NCI-H1436 (cell line): Measurements from ENCODE around the gene ARMC9.
A peak's percentile ranks its signal among the peaks of the same experiment; 100 is the strongest.
"Not testable (repeated sequence)": the region's sequence is repeated elsewhere in the genome, so short reads cannot be mapped to it uniquely, and the experiment has no call there.

Source experiments
- DNase-seq: peaks from one replicate; lab custom pipeline; 2025; lab: John Stamatoyannopoulos, UW

The ARMC9 gene

GRCh38 chr2:231198291-231199173 lies at the start of gene ARMC9:
Gene ARMC9, plus strand, starts transcription at chr2:231198631. Its CDS starts 7,608 bp downstream, at chr2:231206239.
- peak; percentile 70 for DNase-seq

GRCh38 chr2:231152800-231153557 lies 45.5 kb upstream of the ARMC9 start:
- DNase-seq, result no peak

- DNase-seq, result no peak
Observed at GRCh38 chr2:231159306-231159705, 39.1 kb upstream of the ARMC9 start.

- no peak for DNase-seq
Observed at GRCh38 chr2:231160701-231161100, 37.7 kb upstream of the ARMC9 start.

- DNase-seq, result no peak
Observed at GRCh38 chr2:231161252-231161839, 37.1 kb upstream of the ARMC9 start.

- DNase-seq, result no peak
Observed at GRCh38 chr2:231161877-231162329, 36.5 kb upstream of the ARMC9 start.

GRCh38 chr2:231163011-231163410 lies 35.4 kb upstream of the ARMC9 start:
- no peak for DNase-seq

GRCh38 chr2:231163414-231164095 lies 34.9 kb upstream of the ARMC9 start:
- no peak for DNase-seq

GRCh38 chr2:231167745-231168459 lies 30.5 kb upstream of the ARMC9 start:
- no peak for DNase-seq

- DNase-seq, result no peak
Observed at GRCh38 chr2:231168460-231169139, 29.8 kb upstream of the ARMC9 start.

GRCh38 chr2:231169488-231169887 lies 28.9 kb upstream of the ARMC9 start:
- DNase-seq, result no peak

GRCh38 chr2:231170055-231170454 lies 28.4 kb upstream of the ARMC9 start:
- DNase-seq, result no peak

- DNase-seq, result no peak
Observed at GRCh38 chr2:231172025-231172424, 26.4 kb upstream of the ARMC9 start.

GRCh38 chr2:231174211-231174651 lies 24.2 kb upstream of the ARMC9 start:
- no peak for DNase-seq

GRCh38 chr2:231176066-231176465 lies 22.4 kb upstream of the ARMC9 start:
- no peak for DNase-seq

- DNase-seq, result no peak
Observed at GRCh38 chr2:231177156-231178025, 21.0 kb upstream of the ARMC9 start.

- DNase-seq, result not testable (repeated sequence)
Observed at GRCh38 chr2:231178805-231179204, 19.6 kb upstream of the ARMC9 start.

GRCh38 chr2:231181860-231182512 lies 16.4 kb upstream of the ARMC9 start:
- no peak for DNase-seq

GRCh38 chr2:231182513-231182899 lies 15.9 kb upstream of the ARMC9 start:
- no peak for DNase-seq
